Right lobe of liver (tissue), 4 donors: Measurements from ENCODE around the gene MYT1.

Experiments
- CTCF ChIP-seq, 4 donors: fragments of 200-600 bp in 3 of 4; fragments of 450-650 bp in 1 of 4; IDR thresholded peaks; one replicate each; pipeline versions ENCODE4 v1.5.1 to v1.8.0; 2016 to 2022; ENCODE audit warnings: antibody characterized with exemption in 4 of 4, mild to moderate bottlenecking in 2 of 4
- POLR2A ChIP-seq: fragments of 450-650 bp; IDR thresholded peaks from one replicate; pipeline ENCODE4 v1.6.1; 2017; ENCODE audit warnings: antibody characterized with exemption, mild to moderate bottlenecking
- donor health status: DM: no; HTN: no; CAD: no.
- donor health status: DM: no; HTN: no; CAD: no.
- donor health status: DM: no; HTN: yes; CAD: no.

GRCh38 chr20:64278317-64278681 is 114.0 kb downstream of the MYT1 start:
- TF ChIP-seq CTCF (IDR thresholded peaks at IDR 0.05) (no peak), POLR2A (no peak)
